ENCODE results near the gene ADNP2.

Gene ADNP2

DNA sequence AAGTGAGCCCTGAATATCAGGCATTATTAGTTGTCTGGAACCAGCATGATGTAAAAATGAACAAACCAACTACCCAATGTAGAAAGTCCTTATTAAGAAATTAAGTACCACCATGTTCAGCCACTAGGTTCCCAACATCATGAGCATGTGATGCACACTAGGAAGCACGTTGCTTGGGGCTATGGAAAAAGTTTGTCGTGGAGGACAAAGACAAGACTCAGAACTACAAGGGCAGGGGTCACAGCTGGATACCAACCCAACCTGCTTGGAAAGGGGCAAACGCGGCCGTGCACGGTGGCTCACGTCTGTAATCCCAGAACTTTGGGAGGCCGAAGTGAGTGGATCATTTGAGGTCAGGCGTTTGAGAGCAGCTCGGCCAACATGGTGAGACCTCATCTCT is 64.0 kb downstream of the ADNP2 start:
- no peak for DNase-seq

- peak; percentile 72 to 80 for DNase-seq
Observed at GRCh38 chr18:80175451-80176204, 66.6 kb downstream of the ADNP2 start.

- DNase-seq = no peak
Observed at GRCh38 chr18:80176334-80177073, 67.4 kb downstream of the ADNP2 start.

GRCh38 chr18:80177128-80177527 is 68.1 kb downstream of the ADNP2 start:
- no peak for DNase-seq

- DNase-seq = no peak
Observed at GRCh38 chr18:80178935-80179818, 70.1 kb downstream of the ADNP2 start.

- no peak for DNase-seq
Observed at GRCh38 chr18:80179857-80180558, 70.9 kb downstream of the ADNP2 start.

DNA sequence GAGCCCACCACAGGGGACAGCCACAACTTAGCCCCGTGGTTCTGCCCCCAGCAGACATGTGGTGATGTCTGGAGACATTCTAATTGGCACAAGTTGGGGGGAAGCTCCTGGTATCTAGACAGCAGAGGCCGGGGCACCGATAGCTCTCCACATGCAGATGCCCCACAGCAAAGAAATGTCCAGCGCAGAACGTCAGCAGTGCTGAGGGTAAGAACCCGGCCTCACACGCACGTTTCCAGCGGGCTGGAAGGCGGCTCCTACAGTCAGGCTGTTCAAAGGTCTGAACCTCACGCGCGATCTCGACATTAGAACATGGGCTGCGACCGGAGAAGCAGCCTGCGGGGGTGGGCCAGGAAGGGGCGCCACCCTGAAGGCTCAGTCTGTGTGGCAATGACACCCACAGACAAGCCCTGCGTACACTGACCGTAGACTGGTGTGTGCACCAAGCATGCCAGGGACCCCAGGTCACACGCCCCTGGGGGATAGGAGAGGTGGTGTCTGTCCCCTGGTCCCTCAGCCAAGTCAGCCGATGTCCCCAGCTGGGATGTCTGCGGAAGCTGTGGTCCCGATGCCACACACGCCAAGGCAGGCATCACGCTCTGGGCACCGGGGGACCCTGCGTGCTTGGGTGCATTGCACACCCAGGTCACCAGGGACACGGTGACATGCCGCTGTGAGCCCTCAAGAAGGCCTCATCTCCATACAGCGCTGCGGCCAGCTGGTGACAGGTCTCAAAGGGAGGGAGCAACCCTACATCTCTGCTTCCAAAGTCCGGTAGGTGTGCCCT is 71.9 kb downstream of the ADNP2 start:
- DNase-seq = no peak

- DNase-seq = no peak
Observed at GRCh38 chr18:80181642-80182461, 72.8 kb downstream of the ADNP2 start.

- DNase-seq = no peak
Observed at GRCh38 chr18:80182855-80183254, 73.8 kb downstream of the ADNP2 start.

- DNase-seq = no peak
Observed at GRCh38 chr18:80183273-80184050, 74.4 kb downstream of the ADNP2 start.

GRCh38 chr18:80184243-80184772 is 75.2 kb downstream of the ADNP2 start:
- no peak for DNase-seq

DNA sequence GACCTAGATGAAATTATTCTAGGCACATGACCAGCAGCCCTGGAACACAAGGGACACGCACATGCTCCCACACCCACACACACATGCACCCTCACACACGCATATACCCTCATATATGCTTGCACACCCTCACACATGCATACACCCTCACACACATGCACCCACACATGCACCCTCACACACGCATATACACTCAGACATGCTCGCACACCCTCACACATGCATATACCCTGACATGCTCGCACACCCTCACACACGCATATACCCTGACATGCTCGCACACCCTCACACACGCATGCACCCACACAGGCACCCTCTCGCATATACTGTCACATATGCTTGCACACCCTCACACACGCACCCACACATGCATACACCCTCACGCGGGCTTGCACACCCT is 76.5 kb downstream of the ADNP2 start:
- DNase-seq = no peak

GRCh38 chr18:80187956-80188642 is 79.0 kb downstream of the ADNP2 start:
- no peak for DNase-seq

- DNase-seq = no peak
Observed at GRCh38 chr18:80188643-80189530, 79.8 kb downstream of the ADNP2 start.

GRCh38 chr18:80189531-80189865 is 80.4 kb downstream of the ADNP2 start:
- DNase-seq = no peak

Measured in CD4-positive, alpha-beta T cell treated with Interleukin-1 beta for 1 hour (primary cell).